Amniotic epithelial cell (primary cell): ENCODE results near the gene ESAM.

Experiments used
- DNase-seq: peaks from one replicate; pipeline ENCODE4 v3.0.0-alpha.2; 2010; ENCODE audit warnings: low read depth

Gene ESAM

GRCh38 chr11:124762105-124762623 lies at the start of gene ESAM:
TSS of gene ESAM (minus strand) at chr11:124762290. CDS start at chr11:124762154, 136 bp downstream.
- DNase-seq: no peak

GRCh38 chr11:124811399-124812125 lies 49.5 kb upstream of the ESAM start:
- no peak for DNase-seq

- no peak for DNase-seq
Observed at GRCh38 chr11:124807660-124808270, 45.7 kb upstream of the ESAM start.

- no peak for DNase-seq
Observed at GRCh38 chr11:124807201-124807600, 45.1 kb upstream of the ESAM start.

- DNase-seq: no peak
Observed at GRCh38 chr11:124804884-124805283, 42.8 kb upstream of the ESAM start.

GRCh38 chr11:124801636-124802312 lies 39.7 kb upstream of the ESAM start:
- peak; percentile 41 for DNase-seq

GRCh38 chr11:124801014-124801413 lies 38.9 kb upstream of the ESAM start:
- DNase-seq: peak; percentile 57

- DNase-seq: peak; percentile 83
Observed at GRCh38 chr11:124800226-124800929, 38.3 kb upstream of the ESAM start, which contains the start of gene MSANTD2. TSS of gene MSANTD2 (minus strand) at chr11:124800406. CDS start at chr11:124800380, 26 bp downstream.

GRCh38 chr11:124799348-124800225 lies 37.5 kb upstream of the ESAM start:
- DNase-seq: peak; percentile 6

GRCh38 chr11:124798991-124799347 lies 36.9 kb upstream of the ESAM start:
- peak; percentile 30 for DNase-seq

- DNase-seq: no peak
Observed at GRCh38 chr11:124796312-124796711, 34.2 kb upstream of the ESAM start.

- DNase-seq: peak; percentile 51
Observed at GRCh38 chr11:124793466-124794278, 31.6 kb upstream of the ESAM start.

- peak; percentile 30 for DNase-seq
Observed at GRCh38 chr11:124791626-124792341, 29.7 kb upstream of the ESAM start.

GRCh38 chr11:124788521-124788920 lies 26.4 kb upstream of the ESAM start:
- peak; percentile 29 for DNase-seq

- no peak for DNase-seq
Observed at GRCh38 chr11:124784051-124784450, 22.0 kb upstream of the ESAM start.

GRCh38 chr11:124783002-124783401 lies 20.9 kb upstream of the ESAM start:
- DNase-seq: no peak

- DNase-seq: peak; percentile 81
Observed at GRCh38 chr11:124779568-124779967, 17.5 kb upstream of the ESAM start.

GRCh38 chr11:124778281-124778680 lies 16.2 kb upstream of the ESAM start:
- no peak for DNase-seq

GRCh38 chr11:124776865-124777645 lies 15.0 kb upstream of the ESAM start:
- DNase-seq: no peak
